GM12892 (cell line): Measurements from ENCODE around the gene STK17A.
A peak's percentile ranks its signal among the peaks of the same experiment; 100 is the strongest.

ENCODE experiments used
- POLR2A ChIP-seq: IDR thresholded peaks from 2 replicates; pipeline ENCODE4 v1.6.1; 2011; ENCODE audit warnings: low read depth, low read length, control low read depth
- POLR2AphosphoS5 ChIP-seq: IDR thresholded peaks from 2 replicates; pipeline ENCODE4 v1.6.1; 2011; ENCODE audit warnings: low read depth, low read length, control low read depth

- peak; percentile 74 for TF ChIP-seq POLR2AphosphoS5
- peak; percentile 46; the same call in 1 of the 2 replicates for TF ChIP-seq POLR2A
Measured at GRCh38 chr7:43615558-43616145, 32.7 kb downstream of the STK17A start.
